NOMO-1 (cell line): ENCODE data around the gene CLEC1A.

Source experiments
- DNase-seq, 2 experiments: peaks; one replicate each; lab custom pipeline; 2025; ENCODE audit not compliant: unreplicated experiment in 2 of 2; lab: John Stamatoyannopoulos, UW

CLEC1A gene

DNA sequence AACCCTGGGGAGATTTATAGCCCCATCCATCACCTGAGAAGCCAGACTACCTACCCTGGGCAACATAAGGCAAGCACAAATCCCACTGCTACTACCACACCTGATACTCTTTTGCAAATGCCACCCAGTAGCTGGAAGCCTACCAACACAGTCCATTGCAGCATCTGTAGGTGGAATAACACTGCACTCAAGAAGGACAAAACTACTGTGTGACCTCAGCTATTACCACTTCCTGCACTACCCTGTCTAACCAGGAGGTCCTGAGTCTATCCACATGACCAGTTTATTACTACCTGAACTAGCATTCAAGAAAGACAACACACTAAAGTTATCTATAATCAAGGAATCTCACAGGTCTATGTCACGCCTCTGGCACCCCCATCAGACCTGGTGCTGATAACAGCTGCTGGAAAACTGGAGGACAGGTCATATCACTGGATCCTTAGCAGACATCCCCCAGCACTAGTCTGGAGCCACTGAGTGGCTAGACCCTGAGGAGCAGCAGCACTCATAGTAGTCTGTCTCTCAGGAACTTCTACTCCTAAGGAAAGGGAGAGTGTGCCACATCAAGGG lies 2.9 kb upstream of the CLEC1A start:
- peak in 1 of 2 experiments; percentile 14 for DNase-seq

DNA sequence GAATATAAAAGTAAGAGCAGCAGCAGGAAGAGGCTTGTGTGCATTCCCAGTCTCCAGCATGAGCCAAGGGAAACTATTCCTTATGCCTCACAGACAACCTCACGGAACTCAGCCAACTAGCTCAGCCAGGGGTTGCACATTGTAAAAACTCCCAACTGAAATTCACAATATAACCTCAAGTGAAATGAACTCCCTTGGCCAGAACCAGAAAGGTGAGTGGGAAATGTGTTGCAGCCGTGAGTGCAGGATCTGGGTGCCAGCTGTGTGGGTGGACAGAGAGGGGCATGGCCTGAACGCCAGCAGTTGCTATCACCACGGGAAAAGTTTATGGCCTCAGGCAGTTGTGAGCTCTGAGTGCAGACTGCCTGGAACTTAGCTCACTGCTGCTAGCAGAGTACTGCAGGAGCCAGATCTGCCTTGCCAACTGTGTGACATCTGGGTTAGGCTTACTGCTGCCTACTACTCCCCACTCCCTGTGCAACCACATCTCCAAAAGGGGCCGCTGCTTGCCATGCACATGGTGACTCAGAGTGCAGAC lies 2.3 kb upstream of the CLEC1A start:
- no peak for DNase-seq

DNA sequence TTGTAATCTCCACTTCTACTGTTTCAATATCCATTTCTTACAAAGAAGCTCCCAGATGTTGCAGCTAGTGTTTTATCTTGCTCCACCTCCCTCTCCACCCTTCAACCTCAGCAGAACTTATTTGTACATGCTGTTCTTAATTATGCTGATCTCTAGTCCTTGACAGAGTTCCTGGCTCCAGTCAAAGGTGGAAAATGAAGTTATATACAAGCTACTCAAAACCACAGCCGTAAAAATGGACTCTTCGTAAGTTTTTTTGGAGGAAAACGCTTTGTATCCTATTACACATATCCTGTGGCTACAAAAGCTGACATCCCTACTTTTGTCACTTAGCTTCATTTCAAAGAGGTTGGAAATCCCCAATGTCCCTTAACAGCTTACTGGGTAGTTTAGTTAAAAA lies 1.3 kb downstream of the CLEC1A start:
- no peak for DNase-seq

DNA sequence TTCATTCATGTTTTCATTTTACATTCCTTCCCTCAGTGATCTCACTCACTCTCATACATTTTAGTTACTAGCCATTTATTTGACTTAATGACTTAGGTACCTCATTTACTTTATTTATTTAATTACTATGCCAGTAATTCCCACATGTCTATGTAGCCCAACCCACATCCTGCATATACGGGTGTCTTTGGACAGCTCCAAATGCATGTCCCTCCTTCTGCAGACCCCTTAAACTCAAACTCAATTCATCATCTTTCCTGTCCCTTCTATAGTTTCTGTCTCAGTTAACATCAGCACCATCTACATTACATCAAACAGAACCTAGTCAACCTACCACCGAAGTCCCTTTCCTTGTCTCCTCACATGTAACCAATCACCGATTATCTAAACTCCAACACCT lies 2.8 kb downstream of the CLEC1A start:
- no peak for DNase-seq

DNA sequence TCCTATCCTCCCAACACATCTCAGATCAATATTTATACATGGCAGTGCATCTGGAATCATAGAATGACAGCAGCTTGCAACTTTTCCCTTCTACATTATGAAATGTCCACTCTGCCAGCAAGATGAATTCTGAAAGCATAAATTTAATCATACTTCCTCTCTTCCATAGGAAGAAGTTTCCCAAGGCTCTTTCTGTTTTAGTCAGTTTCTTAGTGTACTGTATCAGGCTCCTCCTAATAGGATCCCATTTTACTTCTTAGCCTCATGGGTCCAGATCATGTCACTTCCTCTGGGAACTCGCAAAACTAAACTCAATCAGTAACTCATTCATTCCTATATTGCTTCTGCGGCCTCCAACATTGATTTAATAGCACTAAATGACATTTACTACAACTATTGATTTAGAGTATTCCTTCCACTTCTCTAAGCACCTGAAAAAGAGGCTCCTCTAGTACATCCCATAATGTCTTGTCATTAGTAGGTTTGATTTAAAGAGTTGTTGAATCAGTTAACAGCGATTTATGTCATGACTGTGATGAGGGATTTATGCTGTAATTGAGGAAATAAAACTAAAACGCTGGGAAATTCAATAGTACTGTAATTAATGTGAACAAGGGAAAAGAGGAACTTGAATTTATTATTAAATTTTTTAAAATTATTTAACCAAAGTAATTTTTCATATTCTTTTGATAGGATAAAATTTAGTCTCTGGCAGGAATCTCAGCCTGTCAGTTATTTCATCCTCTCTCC lies 4.0 kb downstream of the CLEC1A start:
- DNase-seq = peak in 1 of 2 experiments; percentile 28

DNA sequence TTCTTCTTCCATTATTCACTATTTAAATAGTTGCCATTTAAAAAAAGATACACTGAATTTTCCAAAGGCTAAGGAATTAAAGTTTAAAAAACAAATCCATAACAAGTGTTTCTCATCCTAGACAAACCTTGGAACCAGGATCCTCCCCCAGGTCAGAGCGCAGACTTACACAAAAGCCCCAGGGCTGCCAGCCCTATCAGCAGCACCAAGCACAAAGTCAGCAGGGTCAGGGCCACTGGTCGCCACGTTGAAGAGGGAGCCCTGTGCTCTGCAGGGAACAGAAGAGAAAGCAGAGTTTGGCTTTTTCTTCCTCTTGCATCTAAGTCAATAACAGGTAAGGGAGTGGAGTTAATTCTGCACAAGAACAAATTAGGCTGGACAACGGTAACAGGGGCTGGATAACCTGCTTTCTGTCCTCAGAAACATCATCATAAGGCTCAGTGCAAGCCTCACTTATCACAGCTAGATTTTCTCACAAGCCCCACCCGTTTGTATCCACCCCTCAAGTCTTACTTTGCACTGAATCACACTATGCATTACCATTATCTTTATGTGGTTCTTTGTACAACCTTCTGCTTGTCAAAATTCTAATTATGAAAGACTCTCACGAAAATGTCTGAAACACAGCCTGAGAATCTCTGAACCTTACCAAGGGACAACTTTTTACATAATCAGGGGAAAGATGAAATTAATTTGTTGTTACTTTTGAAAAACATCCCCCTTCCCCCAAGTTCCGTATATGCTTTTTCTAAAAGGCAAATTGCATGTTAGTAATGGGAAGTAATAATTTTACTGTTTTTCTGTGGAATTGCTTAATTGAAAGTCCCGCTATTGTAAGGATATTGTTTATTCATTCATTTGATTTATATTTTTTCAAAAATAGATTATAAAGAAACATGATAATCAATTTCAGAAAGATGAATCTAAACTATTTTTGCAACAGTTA lies 9.6 kb downstream of the CLEC1A start:
- no peak for DNase-seq

DNA sequence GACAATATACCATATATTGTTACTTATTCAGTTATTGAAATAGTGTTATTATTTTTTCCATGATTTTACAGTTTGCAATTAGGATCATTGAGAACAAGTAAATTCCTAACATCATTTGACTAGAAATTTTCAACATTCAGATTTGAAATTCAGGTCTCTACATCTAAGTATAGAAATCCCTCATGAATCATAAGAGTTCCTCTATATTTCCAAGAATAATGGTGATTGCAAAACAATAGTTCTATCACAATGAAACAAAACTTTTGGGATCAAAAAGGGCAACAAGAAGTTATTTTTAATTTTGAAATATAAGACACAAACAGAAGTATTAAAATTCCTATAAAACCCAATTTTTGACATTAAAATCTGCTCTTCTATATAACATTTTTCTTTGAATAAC lies 10.8 kb downstream of the CLEC1A start:
- no peak for DNase-seq

DNA sequence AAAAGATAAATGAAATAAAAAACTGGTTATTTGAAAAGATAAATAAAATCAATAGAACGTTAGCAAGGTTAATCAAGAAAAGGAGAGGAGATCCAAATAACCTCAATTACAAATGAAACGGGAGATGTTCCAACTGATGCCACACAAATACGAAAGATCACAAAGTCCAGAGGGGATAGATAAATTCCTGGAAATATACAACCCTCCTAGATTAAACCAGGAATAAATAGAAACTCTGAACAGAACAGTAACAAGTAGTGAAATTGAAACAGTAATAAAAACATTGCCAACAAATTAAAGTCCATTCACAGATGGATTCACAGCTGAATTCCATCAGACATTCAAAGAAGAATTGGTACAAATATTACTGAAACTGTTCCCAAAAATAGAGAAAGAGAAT lies 12.4 kb downstream of the CLEC1A start:
- DNase-seq = no peak

DNA sequence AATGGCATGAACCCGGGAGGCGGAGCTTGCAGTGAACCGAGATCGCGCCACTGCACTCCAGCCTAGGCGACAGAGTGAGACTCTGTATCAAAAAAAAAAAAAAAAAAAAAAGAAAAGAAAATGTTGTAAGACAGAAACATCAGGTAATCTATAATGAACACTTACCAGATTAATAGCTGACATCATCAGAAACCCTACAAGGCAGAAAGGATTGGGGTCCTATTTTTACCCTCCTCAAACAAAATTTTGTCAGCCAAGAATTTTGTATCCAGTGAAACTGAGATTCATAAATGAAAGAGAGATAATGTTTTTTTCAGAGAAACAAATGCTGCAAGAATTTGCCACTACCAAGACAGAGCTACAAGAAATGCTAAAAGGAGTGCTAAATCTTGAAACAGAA lies 14.1 kb downstream of the CLEC1A start:
- DNase-seq = no peak

DNA sequence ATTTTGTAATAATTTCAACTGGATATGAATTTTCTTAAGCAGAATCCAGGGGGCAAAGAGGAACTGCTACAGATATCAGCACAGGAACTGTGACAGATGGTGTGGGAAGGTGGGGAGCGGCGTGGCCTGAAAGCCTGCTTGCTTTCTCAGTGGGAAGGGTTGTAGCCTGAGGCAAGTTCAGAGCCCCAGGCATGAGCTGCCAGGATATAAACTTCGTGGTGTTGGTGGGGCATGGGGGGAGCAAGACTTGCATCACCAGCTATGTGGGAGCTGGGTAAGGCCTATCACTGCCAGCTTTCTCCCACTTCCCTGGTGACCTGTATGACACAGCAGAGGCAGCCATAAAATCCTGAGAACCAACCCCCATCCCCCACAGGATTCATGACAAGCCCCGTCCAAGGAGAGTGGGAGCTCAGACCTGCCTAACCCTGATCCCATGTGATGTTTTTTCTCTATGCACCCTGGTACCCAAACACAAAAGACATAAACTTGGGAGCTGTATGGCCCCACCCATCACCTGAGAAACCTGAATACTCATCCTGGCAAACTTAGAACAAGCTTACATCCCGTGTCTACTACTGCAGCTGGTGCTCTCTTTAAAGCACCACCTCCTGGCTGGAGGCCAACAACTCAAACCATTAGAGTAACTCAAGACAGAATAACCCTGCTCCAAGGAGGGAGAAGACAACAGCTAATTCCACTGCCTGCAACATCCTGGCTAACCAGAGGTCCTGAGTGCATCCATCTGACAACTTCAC lies 16.5 kb downstream of the CLEC1A start:
- DNase-seq = no peak

DNA sequence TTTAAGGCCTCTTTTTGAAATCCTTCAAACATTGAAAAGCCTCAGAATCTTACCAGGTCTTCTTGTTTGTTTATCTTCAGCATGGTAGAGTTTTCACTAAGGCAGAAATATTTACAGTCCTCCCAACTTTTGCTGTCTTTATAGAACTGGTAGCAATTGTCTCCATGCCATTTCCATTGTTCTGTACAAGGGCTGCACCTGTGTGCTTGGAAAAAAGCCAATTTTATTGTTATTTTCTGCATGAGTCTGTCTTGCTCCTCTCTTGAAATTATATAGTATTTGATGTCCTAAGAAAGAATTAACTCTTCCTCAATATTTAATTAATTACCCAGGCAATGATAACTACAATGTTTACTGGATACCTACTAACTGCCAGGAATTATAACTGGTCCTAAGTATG lies 23.3 kb downstream of the CLEC1A start:
- no peak for DNase-seq

DNA sequence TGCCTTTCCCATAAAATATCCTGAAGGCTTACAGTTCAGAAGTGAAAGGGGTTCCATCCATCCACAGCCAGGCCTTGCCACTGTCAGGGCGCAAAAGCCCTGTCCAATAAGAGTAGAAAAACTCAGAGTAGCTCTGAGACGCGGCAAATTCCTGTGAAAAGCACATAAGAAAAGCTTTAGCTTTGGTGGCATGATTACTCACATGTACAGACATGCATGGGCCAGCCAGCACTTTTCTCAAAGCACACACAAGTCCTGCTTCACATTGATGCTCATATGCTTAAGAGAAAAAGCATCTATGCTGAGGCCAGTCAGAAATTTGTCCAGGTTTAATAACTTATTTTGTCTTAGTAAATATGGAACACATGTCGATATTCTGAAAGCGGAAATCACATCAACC lies 25.5 kb downstream of the CLEC1A start:
- no peak for DNase-seq

DNA sequence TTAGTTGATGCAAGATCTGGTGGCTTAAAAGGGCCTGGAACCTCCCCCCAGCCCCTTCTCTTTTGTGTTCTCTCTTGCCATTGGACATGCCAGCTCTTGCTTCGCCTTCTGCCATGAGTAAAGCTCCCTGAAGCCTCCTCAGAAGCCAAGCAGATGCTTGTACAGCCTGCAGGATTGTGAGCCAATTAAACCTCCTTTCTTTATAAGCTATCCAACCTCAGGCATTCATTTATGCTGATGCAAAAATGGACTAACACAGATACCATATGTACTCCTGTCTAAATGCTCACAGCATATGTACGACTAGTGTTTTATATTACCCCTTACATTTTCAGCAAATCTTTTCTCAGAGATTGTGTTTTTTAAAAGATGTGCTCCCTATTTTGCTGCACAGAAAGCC lies 26.7 kb downstream of the CLEC1A start:
- no peak for DNase-seq

DNA sequence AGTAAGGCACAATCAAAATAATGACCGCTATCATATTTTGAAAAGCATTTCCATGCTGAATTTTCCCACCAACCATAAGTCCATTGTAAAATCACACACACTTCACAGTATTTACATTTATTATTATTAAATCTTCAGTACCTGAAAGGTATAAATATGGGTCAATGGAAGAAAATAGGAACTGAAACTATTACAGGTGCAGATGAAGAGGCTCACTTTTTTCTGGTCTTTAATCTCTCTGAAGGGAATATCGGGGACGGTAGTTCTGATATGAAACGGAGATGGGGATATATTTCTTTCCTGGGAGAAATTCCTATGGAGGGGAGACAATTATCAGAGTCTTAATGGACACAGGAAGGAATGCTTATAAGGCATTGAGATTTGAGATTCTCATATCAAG lies 28.4 kb downstream of the CLEC1A start:
- DNase-seq = no peak

DNA sequence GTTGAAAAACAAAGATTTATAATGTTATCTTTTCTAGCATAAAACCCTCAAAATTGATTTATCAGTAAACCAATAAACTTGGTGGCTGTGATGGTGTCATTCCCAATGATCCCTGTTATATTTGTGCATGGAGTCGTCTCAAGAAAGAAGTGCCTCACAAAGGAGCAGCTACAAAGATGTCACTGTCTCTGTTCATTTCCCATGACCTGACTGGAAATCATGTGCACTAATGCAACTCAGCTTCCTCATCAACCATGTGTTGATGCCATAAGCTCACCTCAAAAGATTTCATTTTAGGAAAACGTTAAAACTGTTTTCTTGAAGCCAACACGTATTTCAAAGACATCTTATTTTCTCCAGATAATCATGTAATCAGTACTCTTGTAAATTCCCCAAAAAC lies 28.8 kb downstream of the CLEC1A start:
- no peak for DNase-seq

DNA sequence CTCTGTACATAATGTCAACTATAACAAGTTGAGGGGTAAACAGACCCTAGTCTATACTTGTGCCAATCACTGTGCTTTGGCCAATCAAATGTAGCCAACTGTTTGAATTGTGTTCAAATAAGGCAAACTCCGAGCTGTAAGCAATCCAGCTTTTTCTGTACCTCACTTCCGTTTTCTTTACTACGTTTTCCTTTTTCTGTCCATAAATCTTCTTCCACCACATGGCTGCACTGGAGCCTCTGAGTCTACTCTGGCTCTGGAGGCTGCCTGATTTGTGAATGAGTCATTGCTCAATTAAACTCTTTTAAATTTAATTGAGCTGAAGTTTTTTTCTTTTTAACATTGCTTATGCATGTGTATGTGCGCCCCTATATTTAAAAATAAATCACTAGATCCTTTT lies 29.7 kb downstream of the CLEC1A start:
- DNase-seq = peak; percentile 80 to 96

DNA sequence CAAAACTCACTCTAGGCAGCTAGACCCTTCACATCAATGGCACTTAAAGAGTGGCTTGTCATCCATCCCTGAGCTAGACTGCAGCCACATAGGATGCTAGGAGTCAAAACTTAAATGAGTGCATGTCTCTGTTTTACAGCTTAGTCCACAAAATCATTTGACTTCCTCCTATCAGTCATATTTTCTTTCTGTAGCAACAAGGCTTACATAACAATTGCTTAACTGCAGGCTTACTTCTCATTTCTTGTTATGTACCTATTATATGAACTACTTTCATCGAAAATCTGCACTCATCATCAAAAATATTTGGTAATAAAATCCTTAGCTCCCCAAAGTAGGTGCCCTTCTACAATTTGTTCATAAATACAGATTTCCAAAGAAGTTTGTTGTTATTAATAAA lies 30.1 kb downstream of the CLEC1A start:
- peak; percentile 61 to 96 for DNase-seq

DNA sequence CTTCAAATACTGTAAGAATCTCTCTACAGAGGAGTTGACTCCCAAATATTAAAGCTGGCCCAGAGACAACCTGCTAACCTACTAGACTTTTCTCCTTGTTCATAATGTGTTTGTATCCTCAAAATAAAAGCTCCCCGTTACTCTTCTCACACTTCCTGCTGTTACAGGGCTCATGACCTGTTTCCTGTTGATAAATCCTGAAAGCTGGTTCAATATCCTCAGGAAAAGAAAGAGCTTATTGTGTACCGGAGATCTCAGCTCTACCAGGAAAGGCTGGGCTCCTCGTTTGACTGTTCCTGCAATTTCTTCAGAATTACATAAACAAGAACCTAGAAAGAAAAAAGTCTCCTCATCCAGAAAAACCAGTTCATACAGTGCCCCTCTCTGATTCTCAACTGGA lies 30.8 kb downstream of the CLEC1A start:
- peak in 1 of 2 experiments; percentile 10 for DNase-seq

DNA sequence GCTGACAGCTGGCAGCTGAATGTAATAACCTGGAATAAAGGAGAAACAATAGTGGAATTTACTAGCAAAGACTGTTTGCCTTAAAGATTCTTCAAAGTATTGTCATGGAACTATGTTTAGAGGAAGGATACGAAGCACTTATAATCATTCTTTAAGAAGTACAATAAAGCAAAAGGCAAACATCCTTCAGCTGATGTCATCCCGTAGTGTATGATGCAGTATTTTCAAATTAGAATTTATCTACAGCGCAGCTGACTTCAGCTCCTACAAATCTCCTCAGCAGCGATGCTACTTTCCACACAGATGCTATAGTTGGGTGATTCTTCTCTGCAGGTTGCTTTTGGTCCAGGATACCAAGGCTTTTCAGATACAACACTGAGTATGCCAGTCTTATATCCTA lies 31.5 kb downstream of the CLEC1A start:
- no peak for DNase-seq

DNA sequence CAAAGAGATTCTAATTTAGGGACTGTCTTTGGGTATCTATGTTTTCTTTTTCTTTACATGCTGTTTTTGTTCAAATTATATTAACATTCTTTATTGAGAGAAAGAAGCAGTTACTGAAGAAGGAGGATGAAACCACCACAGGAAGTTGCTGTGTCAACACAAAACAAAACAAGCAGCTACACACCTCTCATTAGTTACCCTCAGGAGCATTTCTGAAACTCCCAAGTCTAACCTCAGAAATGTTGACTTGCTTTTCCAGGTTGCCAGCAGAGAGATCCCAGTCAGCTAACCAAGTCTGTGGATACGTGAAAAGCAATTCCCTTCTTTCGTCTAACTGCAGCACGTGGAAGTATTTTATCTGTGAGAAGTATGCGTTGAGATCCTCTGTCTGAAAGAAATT lies 33.5 kb downstream of the CLEC1A start:
- no peak for DNase-seq

DNA sequence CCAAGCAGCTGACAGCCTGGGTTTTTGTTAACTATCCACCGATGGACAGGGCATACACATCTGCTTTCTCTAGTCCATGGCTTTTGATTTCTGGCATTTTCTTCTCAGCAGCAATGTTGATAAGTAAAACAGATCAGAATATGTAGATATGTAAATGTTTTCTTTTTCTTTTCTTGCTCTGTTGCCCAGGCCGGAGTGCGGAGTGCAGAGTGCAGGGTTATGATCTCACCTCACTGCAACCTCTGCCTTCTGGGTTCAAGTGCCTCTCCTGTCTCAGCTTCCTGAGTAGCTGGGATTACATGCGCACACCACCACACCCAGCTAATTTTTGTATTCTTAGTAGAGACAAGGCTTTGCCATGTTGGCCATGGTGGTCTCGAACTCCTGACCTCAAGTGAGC lies 40.4 kb downstream of the CLEC1A start:
- DNase-seq = no peak
